ENCODE results near the gene GM2A.
"Not testable (repeated sequence)": the region's sequence is repeated elsewhere in the genome, so short reads cannot be mapped to it uniquely, and the experiment has no call there.

GM2A gene

DNA sequence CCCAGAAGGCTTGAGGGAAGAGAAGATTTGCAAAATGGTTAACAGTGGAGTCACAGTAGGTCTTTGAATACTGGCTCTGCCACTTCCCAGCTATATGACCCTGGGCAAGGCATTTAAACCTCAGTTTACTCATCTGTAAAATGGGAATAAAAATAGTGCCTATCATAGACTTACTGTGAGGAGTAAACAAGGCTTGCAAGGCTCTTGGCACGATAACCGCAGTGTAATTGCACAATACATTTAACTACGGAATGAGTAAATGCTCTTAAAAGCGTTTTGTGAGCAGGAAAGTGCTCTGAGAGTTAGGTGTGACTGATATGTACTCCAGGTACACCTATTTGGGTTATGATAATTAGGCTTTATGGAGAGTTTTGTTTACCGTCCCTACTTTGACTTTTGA lies 42.2 kb downstream of the GM2A start:
- DNase-seq: no peak

DNA sequence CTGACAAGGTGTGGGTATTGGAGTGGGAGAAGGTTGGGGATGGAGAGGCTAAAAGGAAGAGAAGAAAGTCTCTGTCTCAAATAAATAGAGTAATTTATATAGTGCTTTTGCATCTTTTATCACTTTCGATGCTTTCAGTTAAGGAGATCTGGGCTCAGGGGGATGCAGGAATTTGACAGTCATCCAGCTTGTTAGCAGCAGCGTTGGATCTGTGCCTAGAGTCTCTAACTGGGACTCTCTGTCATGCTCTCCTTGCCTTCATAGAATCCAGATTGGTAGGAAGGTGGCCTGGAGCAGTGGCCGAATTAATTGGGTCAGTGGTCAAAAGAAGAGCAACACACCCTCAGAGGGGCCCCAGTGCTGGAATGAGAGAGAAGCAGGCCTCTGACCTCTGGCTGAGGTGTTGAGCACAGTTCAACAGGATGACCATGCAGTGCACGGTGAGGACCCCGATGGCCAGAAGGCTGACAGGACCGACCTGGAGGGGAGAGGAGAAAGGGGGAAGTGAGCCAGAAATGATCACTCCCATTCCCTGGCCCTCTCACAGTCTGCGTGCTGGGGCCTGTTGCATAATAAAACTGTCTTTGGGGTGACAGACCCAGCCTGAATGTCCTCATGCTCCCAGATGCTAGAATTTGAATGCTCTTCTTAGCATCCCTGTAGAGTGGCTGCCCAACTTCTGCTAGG lies 42.9 kb downstream of the GM2A start:
- DNase-seq: no peak

DNA sequence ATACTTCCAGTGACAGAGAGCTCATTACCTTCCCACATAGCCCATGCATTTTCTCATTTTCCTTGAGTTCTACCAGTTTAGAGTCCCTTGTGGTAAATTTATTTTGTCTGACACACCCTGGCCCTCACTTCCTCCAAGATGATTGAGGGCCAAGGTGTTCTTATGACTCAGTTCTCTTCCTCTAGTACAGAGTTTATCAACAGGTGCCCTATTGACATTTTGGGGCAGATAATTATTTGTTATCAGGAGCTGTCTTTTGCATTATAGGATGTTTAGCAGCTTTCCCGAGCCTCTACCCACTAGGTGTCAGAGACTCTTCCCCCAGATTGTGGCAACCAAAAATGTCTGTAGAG lies 43.5 kb downstream of the GM2A start:
- no peak for DNase-seq

DNA sequence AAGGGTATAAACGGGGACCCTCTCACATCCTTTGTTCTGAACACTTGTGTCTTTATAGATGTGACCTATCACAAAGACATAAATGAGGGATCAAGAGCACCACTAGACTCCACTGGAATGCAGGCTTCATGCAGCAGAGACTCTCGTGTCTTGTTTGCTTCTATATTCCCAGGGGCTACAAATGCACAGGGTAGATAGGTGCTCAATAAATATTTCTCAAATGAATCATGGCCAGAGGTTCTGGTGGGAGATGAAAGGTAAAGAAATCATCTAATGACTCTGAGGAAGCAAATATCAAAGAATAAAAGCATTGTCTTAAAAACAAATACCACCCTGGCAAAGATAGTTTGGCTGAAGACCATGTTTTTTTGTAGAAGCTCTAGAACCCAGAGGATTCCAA lies 44.0 kb downstream of the GM2A start:
- DNase-seq: no peak

DNA sequence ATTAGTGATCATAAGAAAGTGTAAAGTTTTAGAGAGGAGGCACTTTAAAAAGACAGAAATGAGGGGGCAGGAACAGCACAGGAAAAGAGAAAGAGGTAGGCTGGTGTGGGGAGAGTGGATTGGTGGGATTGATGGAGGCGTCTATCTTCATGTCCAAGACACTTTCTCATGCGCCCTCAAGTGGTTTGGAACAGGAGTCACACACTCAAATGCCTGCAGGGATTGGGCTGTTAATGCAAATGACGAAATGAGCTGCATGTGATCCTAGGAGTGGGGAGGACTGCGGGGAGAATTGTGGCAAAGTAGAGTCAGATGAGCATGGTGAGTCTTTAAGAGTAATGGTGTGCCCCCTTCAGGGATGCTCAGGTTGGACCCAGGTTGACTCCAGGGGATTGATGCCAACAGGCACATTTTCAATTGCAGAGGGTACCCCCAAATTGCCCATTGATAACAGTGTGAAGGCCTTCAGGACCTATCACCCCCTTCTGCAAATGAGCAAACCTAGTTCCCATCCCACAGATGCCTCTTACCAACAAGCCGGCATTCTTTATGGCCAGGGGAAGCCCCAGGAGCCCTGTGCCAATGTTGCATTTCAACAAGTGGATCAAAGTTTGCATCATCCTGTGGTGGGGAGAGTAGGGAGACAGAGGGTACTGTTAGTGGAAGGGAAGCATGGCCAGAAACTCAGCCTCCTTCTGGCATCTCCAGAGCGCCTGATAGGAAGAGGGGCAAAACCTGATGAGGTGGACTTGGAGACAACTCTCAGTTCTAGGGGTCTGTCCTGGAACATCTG lies 45.3 kb downstream of the GM2A start:
- no peak for DNase-seq

DNA sequence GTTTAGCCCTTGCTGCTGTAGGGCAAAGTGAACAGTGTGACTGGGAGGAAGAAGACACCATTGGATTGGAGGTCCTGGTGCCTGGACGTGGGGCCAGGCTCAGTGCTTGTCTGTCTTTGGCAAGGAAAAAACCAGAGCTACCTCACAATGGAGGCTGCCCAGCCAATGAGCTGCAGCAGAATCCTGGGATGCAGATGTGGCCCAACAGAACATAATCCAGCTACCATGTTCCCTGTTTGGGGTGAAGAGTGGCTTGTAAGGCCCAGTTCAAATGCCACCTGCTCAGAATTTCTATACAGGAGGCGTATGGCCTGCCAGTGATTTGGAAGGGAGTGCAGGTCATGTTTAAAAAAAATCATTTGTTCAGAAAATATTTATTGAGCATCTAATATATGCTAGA lies 50.7 kb downstream of the GM2A start, which contains the start of gene SLC36A3:
Gene SLC36A3, minus strand, starts transcription at position 101 of the 400 bp plus-strand sequence. CDS start 412 bp downstream, outside the sequence.
- no peak for DNase-seq

DNA sequence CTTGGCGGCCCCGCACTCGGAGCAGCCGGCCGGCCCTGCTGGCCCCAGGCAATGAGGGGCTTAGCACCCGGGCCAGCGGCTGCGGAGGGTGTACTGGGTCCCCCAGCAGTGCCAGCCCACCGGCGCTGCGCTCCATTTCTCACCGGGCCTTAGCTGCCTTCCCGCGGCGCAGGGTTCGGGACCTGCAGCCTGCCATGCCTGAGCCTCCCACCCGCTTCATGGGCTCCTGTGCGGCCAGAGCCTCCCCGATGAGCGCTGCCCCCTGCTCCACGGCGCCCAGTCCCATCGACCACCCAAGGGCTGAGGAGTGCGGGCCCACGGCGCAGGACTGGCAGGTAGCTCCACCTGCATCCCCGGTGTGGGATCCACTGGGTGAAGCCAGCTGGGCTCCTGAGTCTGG lies 56.3 kb downstream of the GM2A start:
- not testable (repeated sequence) for DNase-seq

DNA sequence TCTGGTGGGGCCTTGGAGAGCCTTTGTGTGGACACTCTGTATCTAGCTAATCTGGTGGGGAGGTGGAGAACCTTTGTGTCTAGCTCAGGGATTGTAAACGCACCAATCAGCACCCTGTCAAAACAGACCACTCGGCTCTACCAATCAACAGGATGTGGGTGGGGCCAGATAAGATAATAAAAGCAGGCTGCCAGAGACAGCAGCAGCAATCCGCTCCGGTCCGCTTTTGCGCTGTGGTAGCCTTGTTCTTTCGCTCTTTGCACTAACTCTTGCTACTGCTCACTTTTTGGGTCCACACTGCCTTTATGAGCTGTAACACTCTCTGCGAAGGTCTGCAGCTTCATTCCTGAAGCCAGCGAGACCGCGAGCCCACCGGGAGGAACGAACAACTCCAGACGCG lies 56.8 kb downstream of the GM2A start:
- not testable (repeated sequence) for DNase-seq

DNA sequence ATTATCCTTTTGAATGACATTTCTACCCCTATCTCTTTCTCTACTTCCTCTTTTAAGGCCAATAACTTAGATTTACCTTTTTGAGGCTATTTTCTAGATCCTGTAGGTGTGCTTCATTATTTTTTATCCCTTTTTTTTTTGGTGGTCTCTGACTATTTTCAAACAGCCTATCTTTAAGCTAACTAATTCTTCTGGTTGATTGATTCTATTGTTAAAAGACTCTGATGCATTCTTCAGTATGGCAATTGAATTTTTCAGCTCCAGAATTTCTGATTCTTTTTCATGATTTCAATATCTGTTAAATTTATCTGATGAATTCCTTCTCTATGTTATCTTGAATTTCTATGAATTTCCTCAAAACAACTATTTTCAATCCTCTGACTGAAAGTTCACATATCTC lies 57.9 kb downstream of the GM2A start:
- no peak for DNase-seq

DNA sequence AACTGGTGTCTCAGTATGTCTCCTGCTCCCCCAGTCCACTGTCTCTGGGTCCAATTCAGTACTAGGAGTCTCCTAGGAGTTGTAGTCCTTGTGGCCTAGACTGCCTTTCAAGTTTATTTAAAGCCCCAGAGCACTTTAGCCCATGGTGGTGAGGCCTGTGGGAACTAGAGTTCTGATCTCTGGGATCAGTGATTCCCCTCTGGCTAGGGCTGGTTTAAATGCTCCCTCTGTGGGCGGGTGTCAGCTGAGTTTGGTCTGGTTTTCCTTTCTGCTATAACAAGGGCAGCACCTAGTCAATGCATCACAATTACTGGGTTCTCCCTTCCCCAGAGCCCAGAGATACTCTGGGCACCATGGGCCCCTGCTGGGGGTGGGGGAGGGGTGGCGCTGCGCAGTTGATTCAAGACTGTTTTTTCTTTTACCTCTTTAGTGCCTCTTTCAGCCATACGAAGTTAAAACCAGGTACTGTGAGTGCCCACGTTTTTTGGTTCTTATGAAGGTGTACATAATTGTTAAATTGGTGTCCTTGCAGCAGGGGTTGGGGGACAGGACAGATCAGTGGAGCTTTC lies 59.9 kb downstream of the GM2A start:
- DNase-seq: no peak

DNA sequence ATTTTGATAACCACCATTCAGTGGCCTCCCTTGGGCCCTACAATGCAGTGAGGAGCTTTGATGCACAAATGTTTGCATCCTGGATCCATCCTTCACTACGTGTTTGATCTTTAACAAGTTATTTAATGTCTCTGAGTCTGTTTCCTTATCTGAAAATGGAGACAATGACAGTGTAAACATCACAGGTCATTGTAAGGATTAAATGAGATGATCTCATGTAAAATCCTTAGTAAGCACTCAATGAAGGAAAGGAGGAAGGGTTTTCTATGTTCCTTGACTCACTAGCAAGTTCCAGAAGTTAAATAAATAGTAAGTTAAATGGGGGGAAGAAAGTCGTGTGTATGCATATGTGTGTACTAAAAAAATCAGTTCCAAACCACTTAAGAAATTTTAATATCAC lies 60.4 kb downstream of the GM2A start:
- DNase-seq: no peak

DNA sequence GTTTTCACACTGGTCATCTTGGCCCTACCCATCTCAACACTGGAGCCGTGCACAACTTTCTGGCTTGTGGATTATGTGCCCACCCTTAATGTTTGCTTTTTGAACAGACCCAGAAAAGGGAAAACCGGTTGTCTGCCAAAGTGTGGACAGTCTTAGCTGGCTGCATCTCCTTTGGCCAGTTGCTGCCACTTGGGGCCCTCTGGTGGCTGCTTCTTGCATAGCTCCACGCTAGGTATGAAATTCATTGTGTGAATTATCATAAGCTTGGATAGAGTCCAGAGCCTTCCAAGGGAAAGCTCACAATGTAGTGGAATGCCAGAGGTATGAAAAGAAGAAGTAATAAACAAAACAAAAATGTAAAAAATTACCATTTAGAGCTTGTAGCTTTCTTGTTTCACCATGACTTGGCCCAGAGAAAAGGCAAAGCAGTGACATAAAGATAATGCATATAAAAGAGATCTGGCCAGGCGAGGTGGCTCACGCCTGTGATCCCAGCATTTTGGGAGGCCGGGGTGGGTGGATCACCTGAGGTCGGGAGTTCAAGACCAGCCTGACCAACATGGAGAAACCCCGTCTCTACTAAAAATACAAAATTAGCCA lies 63.1 kb downstream of the GM2A start:
- DNase-seq: peak; percentile 74 to 75

DNA sequence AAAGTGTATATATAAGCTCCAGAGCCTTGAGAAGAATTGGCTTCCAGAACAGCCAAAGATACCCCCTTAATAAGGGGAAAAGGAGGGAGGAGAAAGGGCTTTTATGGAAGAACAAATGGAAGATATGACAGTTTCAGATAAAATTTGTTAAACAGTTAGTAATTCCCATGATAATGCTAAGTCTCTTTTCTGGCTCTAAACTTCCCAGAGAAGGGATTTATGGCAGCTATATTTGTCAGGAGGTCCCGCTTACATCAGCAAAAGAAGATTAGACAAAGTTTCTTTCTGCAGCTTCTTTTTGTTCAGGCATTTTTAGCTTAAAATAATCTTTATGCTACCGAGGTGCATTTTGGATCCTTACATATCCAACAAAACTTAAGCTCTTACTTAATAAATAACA lies 64.9 kb downstream of the GM2A start:
- DNase-seq: no peak

DNA sequence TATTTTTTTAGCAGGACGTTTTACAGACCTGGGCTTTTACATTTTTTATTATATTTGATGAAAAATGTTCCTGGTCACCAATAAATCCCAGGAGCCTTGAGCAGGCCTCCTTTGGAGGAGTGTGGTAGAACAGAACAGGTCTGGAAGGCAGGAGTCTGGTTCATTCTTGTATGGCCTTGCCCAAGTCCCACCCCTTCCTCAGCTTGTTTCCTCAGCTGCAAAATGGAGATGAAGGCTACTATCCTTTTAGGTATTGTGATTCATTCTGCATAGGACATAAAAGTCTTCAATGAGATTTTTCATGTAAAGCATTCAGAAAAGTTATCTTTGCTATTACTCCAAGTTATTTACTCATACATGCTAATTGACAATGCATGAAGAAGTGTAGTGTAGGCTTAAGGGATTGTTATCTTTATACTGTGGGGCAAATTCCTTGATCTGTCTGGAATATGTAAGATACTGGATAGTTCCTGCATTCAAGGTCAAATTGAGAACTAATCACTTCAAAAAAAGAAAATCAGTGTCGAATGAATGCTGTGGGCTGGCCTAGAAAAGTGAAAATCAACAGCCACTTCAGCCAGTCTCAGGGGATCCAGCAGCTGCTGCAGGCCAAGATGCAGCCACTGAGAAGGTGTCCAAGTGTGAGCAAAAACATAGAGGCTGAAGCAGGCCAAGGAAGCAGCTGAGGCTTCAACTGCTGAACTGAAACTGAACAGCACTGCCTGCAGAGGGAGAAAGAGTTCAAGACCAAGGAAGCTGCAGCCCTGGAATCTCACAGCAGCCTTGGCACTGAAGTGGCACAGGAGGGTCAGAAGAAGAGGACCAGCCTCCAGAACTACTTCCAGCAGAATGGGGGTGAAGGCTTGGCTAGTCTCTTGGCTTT lies 66.1 kb downstream of the GM2A start:
- DNase-seq: no peak
